Measurements from ENCODE around the gene ZNF805. TPM values are rescaled to one million over a fixed set of nuclear protein-coding genes. Genes with fewer than 3 reads are reported as not detected.
"Not testable (repeated sequence)": the region's sequence is repeated elsewhere in the genome, so short reads cannot be mapped to it uniquely, and the experiment has no call there.

Gene ZNF805
- total RNA-seq, 1 donor from 2014 or later, result 26.1 TPM

GRCh38 chr19:57253767-57254166 lies 13.3 kb downstream of the ZNF805 start:
- H3K9ac ChIP-seq (ENCODE audit: low read depth in 1 of 3, low read length in 3 of 3); H3K27ac ChIP-seq (ENCODE audit: low read depth, low read length); H3K4me3 ChIP-seq (ENCODE audit: low read length in 3 of 3); H3K27me3 ChIP-seq (ENCODE audit: control insufficient read depth in 3 of 3, insufficient read depth in 3 of 3, low read length in 3 of 3); H3K9me3 ChIP-seq (ENCODE audit: control insufficient read depth in 3 of 3, low read length in 3 of 3); H3K4me1 ChIP-seq (ENCODE audit: control insufficient read depth in 3 of 3, insufficient read depth in 3 of 3, low read length in 3 of 3): not testable (repeated sequence)
- peaks cover 46 to 51% (median 48%) of the 10 kb centered on the region in 3 donors for H3K36me3 ChIP-seq (ENCODE audit: control insufficient read depth in 3 of 3, insufficient read depth in 3 of 3, low read length in 3 of 3)

- Histone ChIP-seq H3K4me3 (ENCODE audit: low read length in 3 of 3) (no peak overlapping the region), H3K27ac (ENCODE audit: low read depth, low read length) (no peak overlapping the region), H3K36me3 (ENCODE audit: control insufficient read depth in 3 of 3, insufficient read depth in 3 of 3, low read length in 3 of 3) (peaks cover 0 to 19% (median 11%) of the 10 kb centered on the region in 3 donors), H3K9ac (ENCODE audit: low read depth in 1 of 3, low read length in 3 of 3) (no peak overlapping the region), H3K4me1 (ENCODE audit: control insufficient read depth in 3 of 3, insufficient read depth in 3 of 3, low read length in 3 of 3) (no peaks in the 10 kb centered on the region), H3K27me3 (ENCODE audit: control insufficient read depth in 3 of 3, insufficient read depth in 3 of 3, low read length in 3 of 3) (no peaks in the 10 kb centered on the region), H3K9me3 (ENCODE audit: control insufficient read depth in 3 of 3, low read length in 3 of 3) (no peaks in the 10 kb centered on the region)
Observed at GRCh38 chr19:57262044-57262443, 21.6 kb downstream of the ZNF805 start.

- Histone ChIP-seq H3K27ac (ENCODE audit: low read depth, low read length) (no peak overlapping the region), H3K36me3 (ENCODE audit: control insufficient read depth in 3 of 3, insufficient read depth in 3 of 3, low read length in 3 of 3) (peaks cover 0 to 19% (median 11%) of the 10 kb centered on the region in 3 donors), H3K9ac (ENCODE audit: low read depth in 1 of 3, low read length in 3 of 3) (no peak overlapping the region), H3K27me3 (ENCODE audit: control insufficient read depth in 3 of 3, insufficient read depth in 3 of 3, low read length in 3 of 3) (no peaks in the 10 kb centered on the region), H3K4me3 (ENCODE audit: low read length in 3 of 3) (no peak overlapping the region), H3K4me1 (ENCODE audit: control insufficient read depth in 3 of 3, insufficient read depth in 3 of 3, low read length in 3 of 3) (no peaks in the 10 kb centered on the region), H3K9me3 (ENCODE audit: control insufficient read depth in 3 of 3, low read length in 3 of 3) (no peaks in the 10 kb centered on the region)
Observed at GRCh38 chr19:57263244-57263741, 22.9 kb downstream of the ZNF805 start.

DNA sequence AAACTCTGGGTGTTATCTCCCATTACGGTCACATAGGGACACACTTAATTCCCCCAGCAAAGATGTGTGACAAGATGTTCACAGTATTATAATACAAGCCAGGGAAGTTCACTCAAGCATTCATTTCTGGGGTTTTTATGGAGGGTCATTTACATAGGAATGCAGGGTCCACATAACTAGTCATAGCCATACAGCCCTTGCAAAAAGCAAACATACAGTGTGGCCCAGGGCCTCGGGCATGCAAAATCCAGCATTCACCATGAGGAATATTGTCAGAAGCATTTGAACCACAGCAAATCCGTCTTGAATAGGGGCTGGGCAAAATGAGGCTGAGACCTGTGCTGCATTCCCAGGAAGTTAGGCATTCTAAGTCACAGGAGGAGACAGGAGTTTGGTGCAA lies 26.9 kb downstream of the ZNF805 start:
- Histone ChIP-seq H3K4me3 (ENCODE audit: low read length in 3 of 3) (no peak overlapping the region), H3K27me3 (ENCODE audit: control insufficient read depth in 3 of 3, insufficient read depth in 3 of 3, low read length in 3 of 3) (no peaks in the 10 kb centered on the region), H3K9ac (ENCODE audit: low read depth in 1 of 3, low read length in 3 of 3) (no peak overlapping the region), H3K27ac (ENCODE audit: low read depth, low read length) (no peak overlapping the region), H3K36me3 (ENCODE audit: control insufficient read depth in 3 of 3, insufficient read depth in 3 of 3, low read length in 3 of 3) (peaks cover 0 to 9% (median 1%) of the 10 kb centered on the region in 3 donors), H3K4me1 (ENCODE audit: control insufficient read depth in 3 of 3, insufficient read depth in 3 of 3, low read length in 3 of 3) (no peaks in the 10 kb centered on the region), H3K9me3 (ENCODE audit: control insufficient read depth in 3 of 3, low read length in 3 of 3) (no peaks in the 10 kb centered on the region)

- Histone ChIP-seq H3K27me3 (ENCODE audit: control insufficient read depth in 3 of 3, insufficient read depth in 3 of 3, low read length in 3 of 3) (no peaks in the 10 kb centered on the region), H3K4me3 (ENCODE audit: low read length in 3 of 3) (no peak overlapping the region), H3K9me3 (ENCODE audit: control insufficient read depth in 3 of 3, low read length in 3 of 3) (no peaks in the 10 kb centered on the region), H3K27ac (ENCODE audit: low read depth, low read length) (no peak overlapping the region), H3K36me3 (ENCODE audit: control insufficient read depth in 3 of 3, insufficient read depth in 3 of 3, low read length in 3 of 3) (peaks cover 0 to 9% (median 4%) of the 10 kb centered on the region in 3 donors), H3K4me1 (ENCODE audit: control insufficient read depth in 3 of 3, insufficient read depth in 3 of 3, low read length in 3 of 3) (no peaks in the 10 kb centered on the region), H3K9ac (ENCODE audit: low read depth in 1 of 3, low read length in 3 of 3) (no peak overlapping the region)
Observed at GRCh38 chr19:57269515-57270250, 29.3 kb downstream of the ZNF805 start.

DNA sequence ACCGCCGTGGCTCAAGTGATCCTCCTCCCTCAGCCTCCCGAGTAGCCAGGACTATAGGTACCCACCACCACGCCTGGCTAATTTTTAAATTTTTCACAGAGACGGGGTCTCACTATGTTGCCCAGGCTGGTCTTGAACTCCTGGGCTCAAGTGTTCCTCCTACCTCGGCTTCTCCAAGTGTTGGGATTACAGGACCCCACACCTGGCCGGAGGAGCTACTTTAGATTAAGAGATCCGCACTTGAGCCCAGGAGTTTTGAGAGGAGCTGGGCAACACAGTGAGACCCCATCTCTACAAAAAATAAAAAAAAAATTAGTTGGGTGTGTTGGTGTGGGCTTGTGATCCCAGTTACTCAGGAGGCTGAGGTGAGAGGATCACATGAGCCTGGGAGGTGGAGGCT lies 30.8 kb downstream of the ZNF805 start:
- no peaks in the 10 kb centered on the region for H3K27me3 ChIP-seq (ENCODE audit: control insufficient read depth in 3 of 3, insufficient read depth in 3 of 3, low read length in 3 of 3)
- no peaks in the 10 kb centered on the region for H3K4me1 ChIP-seq (ENCODE audit: control insufficient read depth in 3 of 3, insufficient read depth in 3 of 3, low read length in 3 of 3)
- no peak overlapping the region for H3K27ac ChIP-seq (ENCODE audit: low read depth, low read length)
- no peak overlapping the region for H3K9ac ChIP-seq (ENCODE audit: low read depth in 1 of 3, low read length in 3 of 3)
- peaks cover 0 to 9% (median 4%) of the 10 kb centered on the region in 3 donors for H3K36me3 ChIP-seq (ENCODE audit: control insufficient read depth in 3 of 3, insufficient read depth in 3 of 3, low read length in 3 of 3)
- H3K4me3 ChIP-seq (ENCODE audit: low read length in 3 of 3), result no peak overlapping the region
- no peaks in the 10 kb centered on the region for H3K9me3 ChIP-seq (ENCODE audit: control insufficient read depth in 3 of 3, low read length in 3 of 3)

DNA sequence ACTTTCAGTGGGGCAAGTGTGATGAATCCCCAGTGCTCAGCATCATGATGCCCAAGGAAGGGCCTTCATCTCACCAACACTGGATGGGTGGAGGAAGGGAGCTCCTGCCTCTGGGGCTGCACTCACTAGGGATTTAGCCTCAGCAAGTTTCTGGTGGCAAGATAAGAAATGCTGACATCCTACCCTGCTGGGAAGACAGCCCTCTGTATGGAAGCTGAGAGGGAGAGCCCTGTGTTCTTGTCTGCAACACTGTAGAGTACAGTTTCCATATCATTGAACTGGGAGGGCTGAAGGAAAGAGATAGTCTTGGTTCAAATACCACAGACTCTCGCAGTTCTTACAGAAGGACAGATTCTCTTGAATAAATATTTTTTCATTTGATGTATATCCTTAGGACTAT lies 32.6 kb downstream of the ZNF805 start:
- H3K27ac ChIP-seq (ENCODE audit: low read depth, low read length), result no peak overlapping the region
- peaks cover 3 to 9% (median 4%) of the 10 kb centered on the region in 3 donors for H3K36me3 ChIP-seq (ENCODE audit: control insufficient read depth in 3 of 3, insufficient read depth in 3 of 3, low read length in 3 of 3)
- H3K27me3 ChIP-seq (ENCODE audit: control insufficient read depth in 3 of 3, insufficient read depth in 3 of 3, low read length in 3 of 3), result no peaks in the 10 kb centered on the region
- no peaks in the 10 kb centered on the region for H3K4me1 ChIP-seq (ENCODE audit: control insufficient read depth in 3 of 3, insufficient read depth in 3 of 3, low read length in 3 of 3)
- no peak overlapping the region for H3K9ac ChIP-seq (ENCODE audit: low read depth in 1 of 3, low read length in 3 of 3)
- H3K4me3 ChIP-seq (ENCODE audit: low read length in 3 of 3), result no peak overlapping the region
- H3K9me3 ChIP-seq (ENCODE audit: control insufficient read depth in 3 of 3, low read length in 3 of 3), result no peaks in the 10 kb centered on the region

DNA sequence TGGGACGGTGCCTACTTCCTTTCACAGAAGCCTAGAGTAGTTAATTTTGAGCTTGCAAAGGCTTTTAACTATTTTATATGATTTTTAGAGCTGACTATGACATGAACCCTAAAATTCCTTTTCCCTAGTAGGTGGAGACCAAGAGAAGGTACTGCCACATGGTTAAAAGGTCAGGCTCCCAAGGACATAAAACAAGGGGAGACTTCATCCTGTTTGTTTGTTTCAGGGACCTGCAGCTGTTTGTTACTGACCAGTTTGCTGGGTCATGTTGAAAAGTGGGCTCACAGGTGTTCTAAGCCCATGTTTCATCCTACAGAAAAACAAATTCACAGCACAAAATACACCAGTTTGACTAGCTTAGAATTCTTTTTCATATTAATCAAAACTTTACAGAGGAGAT lies 36.0 kb downstream of the ZNF805 start:
- Histone ChIP-seq H3K4me1 (ENCODE audit: control insufficient read depth in 3 of 3, insufficient read depth in 3 of 3, low read length in 3 of 3) (peaks cover 4 to 12% (median 6%) of the 10 kb centered on the region in 3 donors), H3K27ac (ENCODE audit: low read depth, low read length) (no peak overlapping the region), H3K4me3 (ENCODE audit: low read length in 3 of 3) (no peak overlapping the region), H3K36me3 (ENCODE audit: control insufficient read depth in 3 of 3, insufficient read depth in 3 of 3, low read length in 3 of 3) (peaks cover 3 to 12% (median 9%) of the 10 kb centered on the region in 3 donors), H3K9ac (ENCODE audit: low read depth in 1 of 3, low read length in 3 of 3) (no peak overlapping the region), H3K27me3 (ENCODE audit: control insufficient read depth in 3 of 3, insufficient read depth in 3 of 3, low read length in 3 of 3) (no peaks in the 10 kb centered on the region), H3K9me3 (ENCODE audit: control insufficient read depth in 3 of 3, low read length in 3 of 3) (no peaks in the 10 kb centered on the region)

DNA sequence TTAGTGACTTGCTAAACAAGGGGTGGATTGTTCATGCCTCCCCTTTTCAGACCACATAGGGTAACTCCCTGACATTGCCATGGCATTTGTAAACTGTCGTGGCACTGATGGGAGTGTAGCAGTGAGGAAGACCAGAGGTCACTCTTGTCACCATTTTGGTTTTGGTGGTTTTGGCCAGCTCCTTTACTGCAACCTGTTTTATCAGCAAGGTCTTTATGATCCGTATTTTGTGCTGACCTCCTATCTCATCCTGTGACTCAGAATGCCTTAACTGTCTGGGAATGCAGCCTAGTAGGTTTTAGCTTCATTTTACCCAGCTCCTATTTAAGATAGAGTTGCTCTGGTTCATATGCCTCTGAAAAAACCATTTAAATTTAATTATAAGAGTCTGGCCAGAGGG lies 38.0 kb downstream of the ZNF805 start:
- H3K9me3 ChIP-seq (ENCODE audit: control insufficient read depth in 3 of 3, low read length in 3 of 3); H3K27me3 ChIP-seq (ENCODE audit: control insufficient read depth in 3 of 3, insufficient read depth in 3 of 3, low read length in 3 of 3); H3K4me3 ChIP-seq (ENCODE audit: low read length in 3 of 3); H3K27ac ChIP-seq (ENCODE audit: low read depth, low read length); H3K9ac ChIP-seq (ENCODE audit: low read depth in 1 of 3, low read length in 3 of 3): not testable (repeated sequence)
- H3K36me3 ChIP-seq (ENCODE audit: control insufficient read depth in 3 of 3, insufficient read depth in 3 of 3, low read length in 3 of 3), result peaks cover 3 to 14% (median 7%) of the 10 kb centered on the region in 3 donors
- peaks cover 19 to 30% (median 25%) of the 10 kb centered on the region in 3 donors for H3K4me1 ChIP-seq (ENCODE audit: control insufficient read depth in 3 of 3, insufficient read depth in 3 of 3, low read length in 3 of 3)

GRCh38 chr19:57279418-57280164 lies 39.2 kb downstream of the ZNF805 start:
- Histone ChIP-seq H3K27ac (ENCODE audit: low read depth, low read length) (peak overlapping the region; percentile 96), H3K9me3 (ENCODE audit: control insufficient read depth in 3 of 3, low read length in 3 of 3) (no peaks in the 10 kb centered on the region), H3K4me3 (ENCODE audit: low read length in 3 of 3) (peak overlapping the region; percentile 88 to 99 (median 97)), H3K36me3 (ENCODE audit: control insufficient read depth in 3 of 3, insufficient read depth in 3 of 3, low read length in 3 of 3) (peaks cover 10 to 16% (median 13%) of the 10 kb centered on the region in 3 donors), H3K4me1 (ENCODE audit: control insufficient read depth in 3 of 3, insufficient read depth in 3 of 3, low read length in 3 of 3) (peaks cover 27 to 38% (median 35%) of the 10 kb centered on the region in 3 donors), H3K9ac (ENCODE audit: low read depth in 1 of 3, low read length in 3 of 3) (peak overlapping the region; percentile 99 to 100 (median 100)), H3K27me3 (ENCODE audit: control insufficient read depth in 3 of 3, insufficient read depth in 3 of 3, low read length in 3 of 3) (no peaks in the 10 kb centered on the region)
